ENCODE data around the gene ASB18. TPM values are rescaled to one million over a fixed set of nuclear protein-coding genes. Genes with fewer than 3 reads are reported as not detected.

ASB18 gene
- total and polyA plus RNA-seq, 2 of the 4 experiments (the other 2 are of a cell fraction) = not detected

- no peak overlapping the region for H2BK5ac ChIP-seq (ENCODE audit: low read depth, low read length, poor library complexity, severe bottlenecking)
- H4K5ac ChIP-seq (ENCODE audit: low read depth, low read length) = no peak overlapping the region
- no CpG with 5 or more reads among the region's 6 CpGs for WGBS, 2 experiments (ENCODE audit: extremely low coverage in 2 of 2, insufficient read length in 1 of 2)
- H3K4ac ChIP-seq (ENCODE audit: low read depth, low read length) = no peak overlapping the region
- H3K4me3 ChIP-seq (ENCODE audit: insufficient read depth, low read depth, low read length) = no peak overlapping the region
- ATAC-seq (ENCODE audit: low read depth) (no peak), DNase-seq (no peak)
- no peaks in the 10 kb centered on the region for H3K9me3 ChIP-seq (ENCODE audit: control insufficient read depth, insufficient read depth, low read length)
- no peaks in the 10 kb centered on the region for H4K20me1 ChIP-seq (ENCODE audit: insufficient read depth, low read length)
- no peak overlapping the region for H2AFZ ChIP-seq (replicated peaks; ENCODE audit: low read length, poor library complexity)
- no peak overlapping the region for H4K91ac ChIP-seq (ENCODE audit: insufficient read depth, low read depth, low read length)
- H3K23ac ChIP-seq (ENCODE audit: low read depth, low read length) = no peak overlapping the region
- no peak overlapping the region for H3K14ac ChIP-seq (replicated peaks; ENCODE audit: low read depth, low read length)
- intact Hi-C loops (cut with micrococcal nuclease) = no loop called here
- no peak overlapping the region for H2AK9ac ChIP-seq (replicated peaks; ENCODE audit: low read depth, low read length, poor library complexity)
- ChIA-PET CTCF (no interaction called here), POLR2A (ENCODE audit: unreplicated experiment) (no interaction called here)
- no peak overlapping the region for H3K27ac ChIP-seq (ENCODE audit: insufficient read depth, low read length)
- no peaks in the 10 kb centered on the region for H3K36me3 ChIP-seq (ENCODE audit: control insufficient read depth, insufficient read depth, low read length)
- no peaks in the 10 kb centered on the region for H3K4me1 ChIP-seq (ENCODE audit: control insufficient read depth, insufficient read depth, low read length)
- in situ Hi-C loops (cut with MboI; ENCODE audit: low sequenced_read_pairs) = loop anchor here (25.0 kb wide), 1 partner anchor 519 kb away; no protein-coding TSS in a partner anchor
- no peak overlapping the region for H2BK120ac ChIP-seq (ENCODE audit: low read depth, low read length)
- dilution Hi-C loops (cut with HindIII; ENCODE audit: low sequenced_read_pairs, unreplicated experiment) = no loop called here
- no peak overlapping the region for H3K9ac ChIP-seq (ENCODE audit: low read depth, low read length)
- no peaks in the 10 kb centered on the region for H3K79me1 ChIP-seq (ENCODE audit: low read depth in 1 of 2, low read length in 2 of 2)
- H4K8ac ChIP-seq (ENCODE audit: low read depth in 2 of 2, low read length in 2 of 2) = no peak overlapping the region
- no TSS peak for BruUV-seq (replicated peaks)
- H2BK20ac ChIP-seq (ENCODE audit: low read depth, low read length) = no peak overlapping the region
- H3K9me1 ChIP-seq (ENCODE audit: insufficient read depth, low read length) = no peaks in the 10 kb centered on the region
- no peak overlapping the region for H2BK15ac ChIP-seq (ENCODE audit: low read depth, low read length)
- H3K18ac ChIP-seq (ENCODE audit: low read depth, low read length) = no peak overlapping the region
- TF ChIP-seq POLR2A (IDR thresholded peaks at IDR 0.05; ENCODE audit: low read depth, low read length) = no peak
- no peak for TF ChIP-seq RAD21 (IDR thresholded peaks at IDR 0.05; ENCODE audit: low read length)
- TF ChIP-seq NFE2L2 (IDR thresholded peaks at IDR 0.05; ENCODE audit: low read depth, low read length) = no peak
- no peak for TF ChIP-seq RFX5 (IDR thresholded peaks at IDR 0.05; ENCODE audit: low read depth, low read length)
- TF ChIP-seq RCOR1 (IDR thresholded peaks at IDR 0.05; ENCODE audit: insufficient replicate concordance, low read length) = no peak
- no peak for TF ChIP-seq CHD1 (IDR thresholded peaks at IDR 0.05; ENCODE audit: low read depth, low read length)
- no peak for TF ChIP-seq CEBPB (IDR thresholded peaks at IDR 0.05; ENCODE audit: low read depth, low read length)
- TF ChIP-seq SMC3 (IDR thresholded peaks at IDR 0.05; ENCODE audit: low read depth, low read length) = no peak
- no peak for TF ChIP-seq MXI1 (IDR thresholded peaks at IDR 0.05; ENCODE audit: borderline replicate concordance, low read depth, low read length)
- no peak for TF ChIP-seq CTCF (conservative IDR thresholded peaks at IDR 0.05; ENCODE audit: low read depth, low read length)
- TF ChIP-seq FOS (IDR thresholded peaks at IDR 0.05; ENCODE audit: low read depth, low read length) = no peak
- no peak for TF ChIP-seq ELK1 (IDR thresholded peaks at IDR 0.05; ENCODE audit: borderline replicate concordance, low read depth, low read length)
- TF ChIP-seq BHLHE40 (IDR thresholded peaks at IDR 0.05; ENCODE audit: low read depth, low read length) = no peak
- TF ChIP-seq MAFK (IDR thresholded peaks at IDR 0.05; ENCODE audit: low read depth, low read length) = no peak
- TF ChIP-seq MAZ (IDR thresholded peaks at IDR 0.05; ENCODE audit: borderline replicate concordance, low read depth, low read length) = no peak
- TF ChIP-seq USF2 (IDR thresholded peaks at IDR 0.05; ENCODE audit: low read depth, low read length) = no peak
- no peak overlapping the region for H3K4me2 ChIP-seq (ENCODE audit: low read depth, low read length)
- H3K56ac ChIP-seq (ENCODE audit: extremely low read depth, insufficient read depth, low read length) = no peak overlapping the region
- no peak overlapping the region for H2AK5ac ChIP-seq (ENCODE audit: low read depth, low read length)
- no peaks in the 10 kb centered on the region; the same call in 1 of the 2 replicates for H3K27me3 ChIP-seq (ENCODE audit: control insufficient read depth, insufficient read depth, low read length)
Observed at GRCh38 chr2:236305964-236306605, 41.9 kb upstream of the ASB18 start.
